Hypothalamus (tissue), 51 donors: Measurements from ENCODE around the gene C4orf50.

Experiments used
- DNase-seq, 51 donors: peaks; one replicate each; lab custom pipeline; 2025; lab: John Stamatoyannopoulos, UW

Gene C4orf50

GRCh38 chr4:5897674-5898073 is 120.6 kb downstream of the C4orf50 start:
- no peak for DNase-seq

GRCh38 chr4:5895287-5895686 is 122.9 kb downstream of the C4orf50 start:
- no peak for DNase-seq

GRCh38 chr4:5894266-5894665 is 124.0 kb downstream of the C4orf50 start:
- no peak for DNase-seq

GRCh38 chr4:5893591-5893990 is 124.6 kb downstream of the C4orf50 start:
- no peak for DNase-seq

- peak in 22 of 51 donors; percentile 13 to 65 (median 45) for DNase-seq
Observed at GRCh38 chr4:5893004-5893580, 125.1 kb downstream of the C4orf50 start, which contains the start of gene CRMP1. CRMP1 (minus strand) TSS chr4:5893086; CDS start chr4:5892969, 117 bp downstream.

GRCh38 chr4:5892323-5893003 is 125.8 kb downstream of the C4orf50 start:
- DNase-seq = no peak

- peak in 1 of 51 donors; percentile 38 for DNase-seq
Observed at GRCh38 chr4:5891563-5892322, 126.5 kb downstream of the C4orf50 start.

- DNase-seq = peak in 39 of 51 donors; percentile 8 to 81 (median 67)
Observed at GRCh38 chr4:5890063-5890727, 128.0 kb downstream of the C4orf50 start.

GRCh38 chr4:5889002-5889696 is 129.1 kb downstream of the C4orf50 start:
- DNase-seq = no peak

- DNase-seq = peak in 22 of 51 donors; percentile 12 to 67 (median 44)
Observed at GRCh38 chr4:5888222-5889001, 129.8 kb downstream of the C4orf50 start.

- DNase-seq = peak in 3 of 51 donors; percentile 10 to 45 (median 27)
Observed at GRCh38 chr4:5887361-5888221, 130.6 kb downstream of the C4orf50 start.

GRCh38 chr4:5887011-5887360 is 131.2 kb downstream of the C4orf50 start:
- peak in 1 of 51 donors; percentile 23 for DNase-seq

- DNase-seq = no peak
Observed at GRCh38 chr4:5885733-5886132, 132.5 kb downstream of the C4orf50 start.

- no peak for DNase-seq
Observed at GRCh38 chr4:5884796-5885195, 133.4 kb downstream of the C4orf50 start.

- DNase-seq = no peak
Observed at GRCh38 chr4:5883916-5884315, 134.3 kb downstream of the C4orf50 start.

GRCh38 chr4:5882947-5883346 is 135.3 kb downstream of the C4orf50 start:
- peak in 1 of 51 donors; percentile 41 for DNase-seq

GRCh38 chr4:5881340-5881739 is 136.9 kb downstream of the C4orf50 start:
- DNase-seq = no peak

GRCh38 chr4:5878359-5878758 is 139.9 kb downstream of the C4orf50 start:
- no peak for DNase-seq

- DNase-seq = no peak
Observed at GRCh38 chr4:5877392-5877791, 140.8 kb downstream of the C4orf50 start.
